Mucosa of stomach (tissue), 1 donor: ENCODE data around the gene KIF5C.
"Not testable (repeated sequence)": the region's sequence is repeated elsewhere in the genome, so short reads cannot be mapped to it uniquely, and the experiment has no call there.

Experiments
- H3K27me3 ChIP-seq: one replicate; pipeline ENCODE4 v1.7.0; 2013; ENCODE audit warnings: mild to moderate bottlenecking, low read length; ENCODE audit not compliant: control insufficient read depth, insufficient read depth
- H3K36me3 ChIP-seq: one replicate; pipeline ENCODE4 v1.7.0; 2013; ENCODE audit warnings: low read length; ENCODE audit not compliant: control insufficient read depth, insufficient read depth
- H3K4me1 ChIP-seq: one replicate; pipeline ENCODE4 v1.7.0; 2013; ENCODE audit warnings: mild to moderate bottlenecking, low read length; ENCODE audit not compliant: control insufficient read depth, insufficient read depth
- H3K4me3 ChIP-seq: one replicate; pipeline ENCODE4 v1.7.0; 2013; ENCODE audit warnings: low read length
- H3K9ac ChIP-seq: one replicate; pipeline ENCODE4 v1.7.0; 2013; ENCODE audit warnings: mild to moderate bottlenecking, low read length, moderate library complexity
- H3K9me3 ChIP-seq: one replicate; pipeline ENCODE4 v1.7.0; 2013; ENCODE audit warnings: mild to moderate bottlenecking, low read length, moderate library complexity; ENCODE audit not compliant: control insufficient read depth
- donor health status: Pancreatic carcinoma.

Gene KIF5C

DNA sequence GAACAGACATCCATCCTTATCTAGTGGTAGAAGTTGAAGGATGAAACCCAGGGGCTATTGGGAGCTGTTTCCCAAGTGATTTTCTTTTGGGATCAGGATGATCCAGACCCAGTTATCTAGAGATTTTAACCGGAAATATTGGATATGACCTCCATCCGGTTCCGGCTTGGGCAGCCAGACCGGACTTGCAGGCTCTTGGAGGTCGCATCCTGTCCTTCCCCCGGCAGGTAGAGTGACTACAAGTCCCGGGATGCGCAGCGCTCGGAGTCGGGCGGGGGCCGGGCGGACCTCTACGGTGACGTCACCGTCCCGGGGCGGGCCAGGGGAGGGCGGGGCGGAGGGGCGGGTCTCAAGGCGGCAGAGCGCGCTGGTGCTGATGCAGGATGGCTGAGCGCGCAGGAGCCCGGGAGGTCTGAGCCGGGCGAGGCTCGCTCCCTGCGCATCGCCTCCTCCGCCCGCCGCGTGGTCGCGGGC is at the start of gene KIF5C:
KIF5C (plus strand) TSS at position 360 of the 474 bp plus-strand sequence. CDS start 391 bp downstream, outside the sequence.
- no peaks in the 10 kb centered on the region for H3K36me3 ChIP-seq
- no peak within 1 kb of the TSS for H3K4me3 ChIP-seq
- H3K9ac ChIP-seq: no peak within 1 kb of the TSS
- H3K27me3 ChIP-seq: peaks cover 29% of the 10 kb centered on the region
- no peaks in the 10 kb centered on the region for H3K9me3 ChIP-seq
- no peaks in the 10 kb centered on the region for H3K4me1 ChIP-seq

GRCh38 chr2:148826791-148827190 is 48.2 kb upstream of the KIF5C start:
- Histone ChIP-seq H3K27me3 (no peaks in the 10 kb centered on the region), H3K4me3 (no peak overlapping the region), H3K9me3 (no peaks in the 10 kb centered on the region), H3K36me3 (no peaks in the 10 kb centered on the region), H3K9ac (no peak overlapping the region), H3K4me1 (no peaks in the 10 kb centered on the region)

DNA sequence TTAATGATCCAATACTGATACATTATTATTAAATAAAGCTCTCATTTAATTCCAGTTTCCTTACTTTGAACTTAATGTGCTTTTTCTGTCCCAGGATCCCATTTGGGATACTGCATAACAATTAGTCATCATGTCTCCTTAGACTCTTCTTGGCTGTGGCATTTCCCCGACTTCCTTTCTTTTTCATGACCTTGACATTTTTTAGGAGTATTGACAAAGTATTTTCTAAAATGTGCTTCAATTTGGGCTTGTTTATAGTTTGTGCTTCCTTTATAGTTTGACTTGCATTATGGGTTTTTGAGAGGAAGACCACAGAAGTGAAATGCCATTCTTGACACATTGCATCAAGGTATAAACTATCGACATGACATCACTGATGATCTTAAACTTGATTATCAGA is 46.1 kb upstream of the KIF5C start:
- Histone ChIP-seq H3K27me3 (no peaks in the 10 kb centered on the region), H3K9me3 (no peaks in the 10 kb centered on the region), H3K4me3 (no peak overlapping the region), H3K4me1 (no peaks in the 10 kb centered on the region), H3K9ac (no peak overlapping the region), H3K36me3 (no peaks in the 10 kb centered on the region)

DNA sequence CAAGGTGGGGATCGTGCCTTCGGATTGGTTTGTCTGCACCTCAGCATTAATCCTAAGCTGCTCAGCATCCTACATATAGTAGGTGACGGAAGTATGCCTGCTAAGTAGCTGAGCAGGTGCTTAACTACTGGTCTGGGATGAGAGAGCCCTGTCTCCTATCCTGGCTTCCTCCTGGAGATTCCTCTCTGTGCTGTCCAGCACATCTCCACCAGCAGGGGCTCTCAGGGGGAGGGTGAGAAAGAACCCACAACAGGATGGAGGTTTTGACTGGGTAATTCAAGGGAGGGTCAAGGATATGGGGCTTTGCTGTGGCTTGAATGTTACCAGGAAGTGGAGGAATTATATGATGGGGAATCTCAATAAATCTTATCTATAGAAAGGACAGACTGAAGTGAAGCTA is 45.4 kb upstream of the KIF5C start:
- H3K4me1 ChIP-seq: no peaks in the 10 kb centered on the region
- H3K4me3 ChIP-seq: no peak overlapping the region
- H3K9me3 ChIP-seq: no peaks in the 10 kb centered on the region
- H3K27me3 ChIP-seq: no peaks in the 10 kb centered on the region
- H3K36me3 ChIP-seq: no peaks in the 10 kb centered on the region
- H3K9ac ChIP-seq: no peak overlapping the region

DNA sequence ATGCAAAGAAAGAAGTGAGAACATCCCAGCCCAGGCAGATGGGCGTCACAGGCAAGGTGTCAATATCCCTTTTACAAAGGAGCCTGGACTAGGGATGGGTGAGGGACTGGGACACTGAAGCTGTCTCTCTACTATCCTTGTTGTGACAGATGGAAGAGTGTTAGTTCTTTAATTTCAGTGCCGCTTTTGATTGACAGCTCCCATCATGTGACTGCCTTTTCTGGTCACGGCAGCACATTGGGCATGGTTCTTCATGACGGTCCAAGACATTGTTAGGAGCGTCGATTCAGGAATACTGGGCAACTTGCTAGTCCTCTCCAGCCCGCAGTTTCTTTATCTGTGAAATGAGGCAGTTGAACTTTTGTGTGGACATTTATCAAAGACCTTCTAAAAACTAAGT is 42.4 kb upstream of the KIF5C start:
- no peak overlapping the region for H3K9ac ChIP-seq
- no peaks in the 10 kb centered on the region for H3K9me3 ChIP-seq
- no peak overlapping the region for H3K4me3 ChIP-seq
- no peaks in the 10 kb centered on the region for H3K4me1 ChIP-seq
- H3K36me3 ChIP-seq: no peaks in the 10 kb centered on the region
- H3K27me3 ChIP-seq: no peaks in the 10 kb centered on the region

DNA sequence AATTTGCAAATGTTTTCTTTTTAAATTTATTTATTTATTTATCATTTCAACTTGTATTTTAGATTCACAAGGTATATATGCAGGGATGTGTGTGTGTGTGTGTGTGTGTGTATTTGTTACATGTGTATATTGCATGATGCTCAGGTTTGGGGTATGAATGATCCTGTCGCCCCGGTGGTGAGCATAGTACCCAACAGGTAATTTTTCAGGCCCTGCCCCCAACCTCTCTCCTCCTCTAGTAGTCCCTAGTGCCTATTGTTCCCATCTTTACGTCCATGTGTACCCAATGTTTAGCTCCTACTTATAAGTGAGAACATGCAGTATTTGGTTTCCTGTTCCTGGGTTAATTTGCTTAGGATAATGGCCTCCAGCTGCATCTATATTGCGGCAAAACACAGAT is 33.0 kb upstream of the KIF5C start:
- Histone ChIP-seq H3K27me3 (no peaks in the 10 kb centered on the region), H3K9me3 (no peaks in the 10 kb centered on the region), H3K4me1 (no peaks in the 10 kb centered on the region), H3K4me3 (no peak overlapping the region), H3K9ac (no peak overlapping the region), H3K36me3 (no peaks in the 10 kb centered on the region)

DNA sequence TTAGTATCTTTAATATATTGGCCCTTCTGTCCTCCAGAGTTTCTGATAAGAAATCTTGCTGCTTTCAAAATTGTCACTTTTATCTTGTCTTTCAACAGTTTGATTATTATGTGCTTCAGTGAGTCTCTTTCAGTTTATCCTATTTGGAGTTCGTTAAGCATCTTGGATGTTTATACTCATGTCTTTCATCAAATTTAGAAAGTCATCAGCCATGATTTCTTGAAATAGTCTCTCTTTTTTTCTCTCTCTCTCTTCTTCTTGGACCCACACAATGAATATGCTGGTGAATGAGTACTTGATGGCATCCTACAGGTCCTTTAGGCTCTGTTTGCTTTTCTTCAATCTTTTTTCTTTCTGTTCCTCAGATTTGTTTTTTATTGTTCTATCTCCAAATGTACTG is 26.9 kb upstream of the KIF5C start:
- Histone ChIP-seq H3K4me1 (no peaks in the 10 kb centered on the region), H3K9me3 (no peaks in the 10 kb centered on the region), H3K36me3 (no peaks in the 10 kb centered on the region), H3K4me3 (no peak overlapping the region), H3K27me3 (no peaks in the 10 kb centered on the region), H3K9ac (no peak overlapping the region)

DNA sequence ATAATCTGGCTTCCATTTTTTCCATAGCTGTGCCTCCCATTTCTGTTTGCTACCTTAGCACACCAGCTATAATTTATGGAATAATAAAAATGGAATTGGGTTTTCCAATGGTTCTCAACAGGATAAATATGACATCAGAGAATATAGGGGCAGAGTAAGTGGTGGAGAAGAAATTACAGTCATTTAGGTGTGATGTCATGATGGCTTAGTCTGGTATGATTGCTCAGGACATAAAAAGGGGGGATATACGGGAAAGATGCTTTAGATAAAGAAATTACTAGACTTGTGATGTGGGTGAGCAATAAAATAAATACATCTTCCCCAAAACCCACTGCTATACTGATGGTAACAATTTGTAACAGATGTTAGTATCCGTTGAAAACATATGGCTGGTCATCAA is 21.6 kb upstream of the KIF5C start:
- no peak overlapping the region for H3K9ac ChIP-seq
- H3K4me1 ChIP-seq: no peaks in the 10 kb centered on the region
- no peak overlapping the region for H3K4me3 ChIP-seq
- no peaks in the 10 kb centered on the region for H3K36me3 ChIP-seq
- no peaks in the 10 kb centered on the region for H3K9me3 ChIP-seq
- no peaks in the 10 kb centered on the region for H3K27me3 ChIP-seq

- Histone ChIP-seq H3K36me3 (no peaks in the 10 kb centered on the region), H3K4me1 (no peaks in the 10 kb centered on the region), H3K4me3 (no peak overlapping the region), H3K9ac (no peak overlapping the region), H3K9me3 (no peaks in the 10 kb centered on the region), H3K27me3 (no peaks in the 10 kb centered on the region)
These were observed 15.0 kb upstream of the KIF5C start for GRCh38 chr2:148860037-148860436.

DNA sequence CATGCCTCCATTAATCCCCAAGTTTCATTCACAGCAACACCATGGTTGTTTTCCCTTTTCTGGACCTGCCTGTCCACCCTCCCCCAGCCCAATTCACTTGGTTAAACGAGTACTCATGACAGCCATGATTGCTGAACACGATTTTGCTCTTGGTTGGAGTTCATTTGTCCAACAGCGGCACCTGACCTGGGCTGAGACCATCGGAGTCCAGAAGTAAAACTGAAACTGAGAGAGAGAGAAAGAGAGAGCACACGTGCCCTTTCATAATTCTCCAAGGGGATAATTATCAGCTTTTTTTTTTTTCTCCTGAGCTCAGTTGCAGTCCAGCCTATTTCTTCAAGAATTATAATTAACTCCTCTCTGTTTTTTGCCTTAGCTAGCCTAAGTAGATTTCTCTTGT is 13.7 kb upstream of the KIF5C start:
- H3K9ac ChIP-seq: no peak overlapping the region
- no peak overlapping the region for H3K4me3 ChIP-seq
- H3K9me3 ChIP-seq: no peaks in the 10 kb centered on the region
- H3K27me3 ChIP-seq: no peaks in the 10 kb centered on the region
- no peaks in the 10 kb centered on the region for H3K4me1 ChIP-seq
- H3K36me3 ChIP-seq: no peaks in the 10 kb centered on the region

GRCh38 chr2:148862478-148862877 is 12.5 kb upstream of the KIF5C start:
- not testable (repeated sequence) for H3K4me3 ChIP-seq, H3K4me1 ChIP-seq, H3K9me3 ChIP-seq, H3K27me3 ChIP-seq, H3K9ac ChIP-seq, H3K36me3 ChIP-seq

DNA sequence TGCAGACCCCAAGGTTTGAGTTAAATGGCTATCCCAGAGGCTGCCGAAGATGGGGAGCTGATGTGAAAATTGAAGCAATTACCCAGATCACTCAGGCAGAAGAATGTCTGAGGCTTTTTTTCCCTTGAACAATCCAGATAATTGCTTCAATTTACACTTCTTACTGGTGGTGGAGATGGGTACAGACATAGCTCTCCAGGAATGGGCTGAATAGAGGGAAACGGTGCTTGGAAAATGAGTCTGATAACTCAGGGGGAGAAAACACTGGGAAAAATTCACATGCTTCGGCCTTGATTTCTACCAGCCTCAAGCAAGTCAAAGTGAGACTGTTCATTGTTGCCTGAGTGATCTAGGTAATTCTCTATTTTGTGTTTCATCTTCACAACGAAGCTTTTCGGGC is 9.5 kb upstream of the KIF5C start:
- H3K9ac ChIP-seq: no peak overlapping the region
- no peak overlapping the region for H3K4me3 ChIP-seq
- H3K9me3 ChIP-seq: no peaks in the 10 kb centered on the region
- H3K36me3 ChIP-seq: no peaks in the 10 kb centered on the region
- no peaks in the 10 kb centered on the region for H3K4me1 ChIP-seq
- H3K27me3 ChIP-seq: no peaks in the 10 kb centered on the region

DNA sequence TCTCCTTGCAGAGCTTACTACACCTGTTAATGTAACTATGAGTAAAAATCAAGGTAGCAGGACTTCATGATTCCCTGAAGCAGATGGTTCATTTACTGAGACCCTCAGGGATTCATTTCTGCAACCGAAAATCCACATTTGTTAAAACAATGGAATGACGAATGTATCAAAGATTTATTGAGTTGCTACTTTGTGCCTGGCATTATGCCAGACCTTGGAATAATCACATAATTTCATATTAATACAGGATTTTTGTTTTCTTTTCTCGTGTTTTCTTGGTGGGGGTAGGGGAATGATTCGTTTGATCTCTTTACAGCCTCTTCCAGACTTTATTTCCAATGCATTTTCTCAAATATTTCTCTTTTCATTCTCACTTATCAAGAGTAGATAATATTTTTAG is 8.9 kb upstream of the KIF5C start:
- Histone ChIP-seq H3K4me3 (no peak overlapping the region), H3K4me1 (no peaks in the 10 kb centered on the region), H3K9me3 (no peaks in the 10 kb centered on the region), H3K27me3 (no peaks in the 10 kb centered on the region), H3K36me3 (no peaks in the 10 kb centered on the region), H3K9ac (no peak overlapping the region)
